GM13976 (cell line): Measurements from ENCODE around the gene KRTAP9-9.
"Not testable (repeated sequence)": the region's sequence is repeated elsewhere in the genome, so short reads cannot be mapped to it uniquely, and the experiment has no call there.

Experiments
- DNase-seq: peaks from one replicate; pipeline ENCODE4 v3.0.0; 2012; ENCODE audit warnings: low spot score
- in situ Hi-C: fragments of 300-500 bp; cut with MboI; formaldehyde crosslinking; loops from one replicate; pipeline ENCODE4 v1.12.0; 2022; ENCODE audit warnings: low sequenced_read_pairs, mixed read lengths, inconsistent platforms; ENCODE audit not compliant: unreplicated experiment
- TF ChIP-seq, protein P1 (sequence below): IDR thresholded peaks from 2 replicates; pipeline ENCODE4 v1.5.1; 2012; ENCODE audit warnings: borderline replicate concordance, mild to moderate bottlenecking; ENCODE audit not compliant: insufficient read depth; ENCODE audit errors: extremely low read depth, missing control alignments, control extremely low read depth

Gene KRTAP9-9

DNA sequence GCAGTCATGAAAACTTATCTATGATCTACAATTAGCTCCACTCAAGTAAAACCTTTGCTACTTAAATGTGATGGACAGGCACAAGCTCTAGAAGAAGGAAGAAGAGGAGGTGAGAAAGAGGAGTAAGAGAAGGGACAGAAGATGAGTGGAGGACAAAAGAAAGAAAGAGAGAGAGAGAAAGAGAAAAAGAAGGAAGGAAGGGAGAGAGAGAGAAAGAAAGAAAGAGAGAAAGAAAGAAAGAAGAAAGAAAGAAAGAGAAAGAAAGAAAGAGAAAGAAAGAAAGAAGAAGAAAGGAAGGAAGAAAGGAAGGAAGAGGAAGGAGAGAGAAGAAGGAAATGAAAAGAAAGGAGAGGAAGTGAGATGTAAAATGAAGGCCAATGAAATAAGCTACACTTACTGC is 25.1 kb upstream of the KRTAP9-9 start:
- DNase-seq, result no peak
- in situ Hi-C loops, result no loop called here
- TF ChIP-seq, protein P1, sequence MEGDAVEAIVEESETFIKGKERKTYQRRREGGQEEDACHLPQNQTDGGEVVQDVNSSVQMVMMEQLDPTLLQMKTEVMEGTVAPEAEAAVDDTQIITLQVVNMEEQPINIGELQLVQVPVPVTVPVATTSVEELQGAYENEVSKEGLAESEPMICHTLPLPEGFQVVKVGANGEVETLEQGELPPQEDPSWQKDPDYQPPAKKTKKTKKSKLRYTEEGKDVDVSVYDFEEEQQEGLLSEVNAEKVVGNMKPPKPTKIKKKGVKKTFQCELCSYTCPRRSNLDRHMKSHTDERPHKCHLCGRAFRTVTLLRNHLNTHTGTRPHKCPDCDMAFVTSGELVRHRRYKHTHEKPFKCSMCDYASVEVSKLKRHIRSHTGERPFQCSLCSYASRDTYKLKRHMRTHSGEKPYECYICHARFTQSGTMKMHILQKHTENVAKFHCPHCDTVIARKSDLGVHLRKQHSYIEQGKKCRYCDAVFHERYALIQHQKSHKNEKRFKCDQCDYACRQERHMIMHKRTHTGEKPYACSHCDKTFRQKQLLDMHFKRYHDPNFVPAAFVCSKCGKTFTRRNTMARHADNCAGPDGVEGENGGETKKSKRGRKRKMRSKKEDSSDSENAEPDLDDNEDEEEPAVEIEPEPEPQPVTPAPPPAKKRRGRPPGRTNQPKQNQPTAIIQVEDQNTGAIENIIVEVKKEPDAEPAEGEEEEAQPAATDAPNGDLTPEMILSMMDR, result no peak

DNA sequence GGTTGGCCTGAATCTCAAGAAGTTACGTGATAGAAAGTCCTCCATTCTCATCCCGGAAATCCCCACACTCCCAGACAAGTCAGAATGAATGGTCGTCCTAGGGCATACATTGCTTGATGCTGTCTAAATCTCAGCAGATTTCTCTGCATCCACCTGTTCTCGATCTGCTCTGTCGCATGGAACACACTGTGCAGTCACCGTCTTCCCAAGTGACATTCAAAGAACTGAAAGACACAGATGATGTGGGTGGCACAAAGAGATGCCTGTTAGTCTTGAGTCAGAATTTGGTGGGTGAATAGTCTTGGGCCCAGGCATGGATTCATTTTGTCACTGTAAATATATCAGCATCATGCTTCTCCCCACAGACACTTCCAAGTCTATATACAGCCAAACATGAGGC is 23.5 kb upstream of the KRTAP9-9 start:
- DNase-seq, result no peak
- in situ Hi-C loops, result no loop called here
- TF ChIP-seq, protein P1, result no peak

DNA sequence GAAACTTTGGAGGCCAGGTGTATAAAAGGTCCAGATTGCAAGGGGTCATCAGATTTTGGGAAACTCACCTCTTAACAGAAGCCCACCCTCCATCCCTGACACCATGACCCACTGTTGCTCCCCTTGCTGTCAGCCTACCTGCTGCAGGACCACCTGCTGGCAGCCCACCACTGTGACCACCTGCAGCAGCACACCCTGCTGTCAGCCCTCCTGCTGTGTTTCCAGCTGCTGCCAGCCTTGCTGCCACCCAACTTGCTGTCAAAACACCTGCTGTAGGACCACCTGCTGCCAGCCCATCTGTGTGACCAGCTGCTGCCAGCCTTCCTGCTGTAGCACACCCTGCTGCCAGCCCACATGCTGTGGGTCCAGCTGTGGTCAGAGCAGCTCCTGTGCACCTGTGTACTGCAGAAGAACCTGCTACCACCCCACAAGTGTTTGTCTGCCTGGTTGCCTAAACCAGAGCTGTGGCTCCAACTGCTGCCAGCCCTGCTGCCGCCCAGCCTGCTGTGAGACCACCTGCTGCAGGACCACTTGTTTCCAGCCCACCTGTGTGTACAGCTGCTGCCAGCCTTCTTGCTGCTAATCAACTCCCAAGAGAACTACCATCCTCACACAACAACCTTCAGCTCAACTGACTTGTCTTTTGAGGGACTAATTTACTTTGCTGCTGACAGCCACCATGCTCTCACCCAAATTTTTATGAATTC is 22.6 kb upstream of the KRTAP9-9 start, which contains the start of gene KRTAP9-3:
KRTAP9-3 (plus strand) TSS at position 51 of the 707 bp plus-strand sequence; CDS start at position 104, 53 bp downstream.
- in situ Hi-C loops, DNase-seq: not testable (repeated sequence)

DNA sequence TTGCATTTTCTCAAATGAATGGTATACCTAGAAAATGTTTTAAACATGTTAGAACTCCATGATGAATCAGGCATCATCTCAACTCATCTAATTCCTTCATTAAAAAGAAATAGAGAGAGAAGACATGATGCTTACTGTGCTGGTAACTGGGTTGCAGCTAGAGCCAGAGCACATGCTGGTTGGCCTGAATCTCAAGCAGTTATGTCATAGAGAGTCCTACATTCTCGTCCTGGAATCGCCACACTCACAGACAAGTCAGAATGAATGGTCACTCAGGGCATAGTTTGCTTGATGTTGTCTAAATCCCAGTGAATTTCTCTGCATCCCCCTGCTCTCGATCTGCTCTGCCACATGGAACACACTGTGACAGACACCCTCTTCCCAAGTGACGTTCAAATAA is 18.1 kb upstream of the KRTAP9-9 start:
- in situ Hi-C loops, DNase-seq: not testable (repeated sequence)

DNA sequence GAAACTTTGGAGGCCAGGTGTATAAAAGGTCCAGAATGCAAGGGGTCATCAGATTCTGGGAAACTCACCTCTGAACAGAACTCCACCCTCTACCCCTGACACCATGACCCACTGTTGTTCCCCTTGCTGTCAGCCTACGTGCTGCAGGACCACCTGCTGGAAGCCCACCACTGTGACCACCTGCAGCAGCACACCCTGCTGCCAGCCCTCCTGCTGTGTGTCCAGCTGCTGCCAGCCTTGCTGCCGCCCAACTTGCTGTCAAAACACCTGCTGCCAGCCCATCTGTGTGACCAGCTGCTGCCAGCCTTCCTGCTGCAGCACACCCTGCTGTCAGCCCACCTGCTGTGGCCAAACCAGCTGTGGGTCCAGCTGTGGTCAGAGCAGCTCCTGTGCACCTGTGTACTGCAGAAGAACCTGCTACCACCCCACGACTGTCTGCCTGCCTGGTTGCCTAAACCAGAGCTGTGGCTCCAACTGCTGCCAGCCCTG is 17.2 kb upstream of the KRTAP9-9 start, which contains the start of gene KRTAP9-8:
KRTAP9-8 (plus strand) TSS at position 51 of the 489 bp plus-strand sequence; CDS start at position 104, 53 bp downstream.
- DNase-seq, in situ Hi-C loops: not testable (repeated sequence)

- DNase-seq, in situ Hi-C loops: not testable (repeated sequence)
These were observed 8.0 kb upstream of the KRTAP9-9 start for GRCh38 chr17:41246995-41247787.

GRCh38 chr17:41249637-41250240 is 5.4 kb upstream of the KRTAP9-9 start, which contains the start of gene KRTAP9-4:
Gene KRTAP9-4 (plus strand): TSS chr17:41249687. CDS start chr17:41249721, 34 bp downstream.
- DNase-seq, result peak; percentile 0
- in situ Hi-C loops, result not testable (repeated sequence)

- TF ChIP-seq, protein P1, result no peak
- peak; percentile 0 for DNase-seq
- in situ Hi-C loops, result no loop called here
These were observed 3.9 kb upstream of the KRTAP9-9 start for GRCh38 chr17:41251261-41251660.

GRCh38 chr17:41254861-41255260 is 323 bp upstream of the KRTAP9-9 start:
- TF ChIP-seq, protein P1, result no peak
- in situ Hi-C loops, result no loop called here
- no peak for DNase-seq
